ENCODE data around the gene HOXA7. TPM values are rescaled to one million over a fixed set of nuclear protein-coding genes. Genes with fewer than 3 reads are reported as not detected.

HOXA7 gene
- total and polyA plus RNA-seq, 2 donors (not counting 1 experiment from before 2014, with no cell fraction given): 0.37 TPM; not detected in 1

- H3K9me3 Mint-ChIP-seq (ENCODE audit: insufficient read depth): no peaks in the 10 kb centered on the region
- ChIA-PET CTCF (interaction anchor here (1.0 kb wide), 1 partner anchor 244 kb away, joined by 4 read pairs; no protein-coding TSS in a partner anchor), POLR2A (no interaction called here)
- peaks cover 0 to 7% (median 3%) of the 10 kb centered on the region in 4 experiments for H3K27me3 ChIP-seq (replicated peaks in 1 of 4; ENCODE audit: control extremely low read depth in 1 of 4, control insufficient read depth in 3 of 4, insufficient read depth in 4 of 4, low read length in 3 of 4)
- H3K9me3 ChIP-seq (ENCODE audit: control extremely low read depth in 1 of 3, control insufficient read depth in 2 of 3, insufficient read depth in 1 of 3, low read length in 2 of 3): peaks cover 0 to 22% (median 0%) of the 10 kb centered on the region in 3 donors
- no peaks in the 10 kb centered on the region for H3K79me2 ChIP-seq (ENCODE audit: control insufficient read depth, insufficient read depth, low read length)
- no peak for DNase-seq
- H3K27me3 Mint-ChIP-seq: peaks cover 13% of the 10 kb centered on the region
- intact Hi-C loops (cut with micrococcal nuclease): no loop called here
- no peaks in the 10 kb centered on the region for H3K4me1 ChIP-seq (ENCODE audit: control insufficient read depth in 2 of 2, insufficient read depth in 2 of 2, low read length in 2 of 2)
- no peak for ATAC-seq (ENCODE audit: low read depth)
- no peak overlapping the region for H3K4me3 ChIP-seq (ENCODE audit: control extremely low read depth in 1 of 5, extremely low read depth in 1 of 5, insufficient read depth in 1 of 5, low read depth in 2 of 5, low read length in 4 of 5)
- 97% methylated on average over 60 of the region's 66 CpGs for WGBS (ENCODE audit: insufficient coverage)
- no peaks in the 10 kb centered on the region for H3K36me3 ChIP-seq (replicated peaks in 1 of 2; ENCODE audit: control extremely low read depth in 1 of 2, control insufficient read depth in 1 of 2, extremely low read depth in 1 of 2, insufficient read depth in 2 of 2, low read length in 1 of 2)
- H3K27ac ChIP-seq (ENCODE audit: low read length in 2 of 2): no peak overlapping the region
- H3K9ac ChIP-seq (ENCODE audit: low read length): no peak overlapping the region
- H3K27ac Mint-ChIP-seq: no peak overlapping the region
- H4K20me1 ChIP-seq (ENCODE audit: control insufficient read depth, insufficient read depth, low read length, poor library complexity, severe bottlenecking): no peaks in the 10 kb centered on the region
- TF ChIP-seq CTCF (IDR thresholded peaks at IDR 0.05) (no peak), EZH2 (IDR thresholded peaks at IDR 0.05; ENCODE audit: borderline replicate concordance, insufficient read depth, low read depth, low read length, poor library complexity, severe bottlenecking) (no peak)
- no peak overlapping the region for H2AFZ ChIP-seq (ENCODE audit: insufficient read depth, low read depth, low read length, poor library complexity, severe bottlenecking)
- H3K4me3 Mint-ChIP-seq: no peak overlapping the region
- no peak overlapping the region for H3K4me2 ChIP-seq (replicated peaks; ENCODE audit: low read depth, low read length, poor library complexity, severe bottlenecking)
- no peaks in the 10 kb centered on the region for H3K4me1 Mint-ChIP-seq
Measured at GRCh38 chr7:27110186-27111031, 46.1 kb downstream of the HOXA7 start.

Data from B cell (primary cell).